ENCODE measurements around the gene NAT16. TPM values are rescaled to one million over a fixed set of nuclear protein-coding genes. Genes with fewer than 3 reads are reported as not detected.

NAT16 gene
- polyA plus RNA-seq, 1 of the 3 experiments (the other 2 are of a cell fraction) = 0.64 TPM

DNA sequence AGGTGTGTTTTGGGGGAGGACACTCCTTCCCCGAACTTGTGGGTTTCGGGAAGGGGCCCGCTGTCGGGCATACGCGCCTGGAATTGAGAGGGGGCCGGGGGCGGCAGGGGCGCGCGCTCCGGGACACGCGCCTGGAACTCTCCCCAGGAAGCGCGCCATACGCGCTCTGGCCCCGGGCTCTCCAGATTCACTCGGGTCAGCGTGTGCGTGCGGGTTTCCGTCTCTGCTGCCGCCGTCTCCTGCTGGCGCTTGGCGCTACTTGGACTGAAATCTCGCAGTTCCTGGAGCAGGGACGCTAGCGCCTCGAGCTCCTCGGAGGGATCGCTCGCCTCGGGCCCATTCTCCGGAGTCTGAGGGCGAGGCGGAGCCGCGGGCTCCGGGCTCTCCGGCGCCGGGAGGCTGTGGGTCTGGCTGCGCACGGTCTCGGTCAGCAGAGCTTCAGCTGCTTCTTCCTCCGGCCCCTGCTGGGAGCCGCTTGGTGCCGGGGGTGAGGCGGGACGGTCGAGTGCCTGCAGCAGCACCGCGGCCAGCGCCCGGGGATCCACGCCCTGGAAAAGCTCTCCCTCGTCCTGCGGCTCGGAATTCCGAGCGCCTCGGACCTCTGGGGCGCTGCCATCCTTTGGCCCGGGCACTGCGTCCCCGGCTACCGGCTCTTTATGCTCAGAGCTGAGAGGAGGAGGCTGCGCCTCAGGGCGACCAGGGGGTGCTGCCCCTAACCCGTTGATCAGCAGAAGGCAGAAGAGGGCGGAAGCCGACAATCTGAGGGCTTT, 15.8 kb downstream of the NAT16 start (continued):
- TF ChIP-seq, protein P1, sequence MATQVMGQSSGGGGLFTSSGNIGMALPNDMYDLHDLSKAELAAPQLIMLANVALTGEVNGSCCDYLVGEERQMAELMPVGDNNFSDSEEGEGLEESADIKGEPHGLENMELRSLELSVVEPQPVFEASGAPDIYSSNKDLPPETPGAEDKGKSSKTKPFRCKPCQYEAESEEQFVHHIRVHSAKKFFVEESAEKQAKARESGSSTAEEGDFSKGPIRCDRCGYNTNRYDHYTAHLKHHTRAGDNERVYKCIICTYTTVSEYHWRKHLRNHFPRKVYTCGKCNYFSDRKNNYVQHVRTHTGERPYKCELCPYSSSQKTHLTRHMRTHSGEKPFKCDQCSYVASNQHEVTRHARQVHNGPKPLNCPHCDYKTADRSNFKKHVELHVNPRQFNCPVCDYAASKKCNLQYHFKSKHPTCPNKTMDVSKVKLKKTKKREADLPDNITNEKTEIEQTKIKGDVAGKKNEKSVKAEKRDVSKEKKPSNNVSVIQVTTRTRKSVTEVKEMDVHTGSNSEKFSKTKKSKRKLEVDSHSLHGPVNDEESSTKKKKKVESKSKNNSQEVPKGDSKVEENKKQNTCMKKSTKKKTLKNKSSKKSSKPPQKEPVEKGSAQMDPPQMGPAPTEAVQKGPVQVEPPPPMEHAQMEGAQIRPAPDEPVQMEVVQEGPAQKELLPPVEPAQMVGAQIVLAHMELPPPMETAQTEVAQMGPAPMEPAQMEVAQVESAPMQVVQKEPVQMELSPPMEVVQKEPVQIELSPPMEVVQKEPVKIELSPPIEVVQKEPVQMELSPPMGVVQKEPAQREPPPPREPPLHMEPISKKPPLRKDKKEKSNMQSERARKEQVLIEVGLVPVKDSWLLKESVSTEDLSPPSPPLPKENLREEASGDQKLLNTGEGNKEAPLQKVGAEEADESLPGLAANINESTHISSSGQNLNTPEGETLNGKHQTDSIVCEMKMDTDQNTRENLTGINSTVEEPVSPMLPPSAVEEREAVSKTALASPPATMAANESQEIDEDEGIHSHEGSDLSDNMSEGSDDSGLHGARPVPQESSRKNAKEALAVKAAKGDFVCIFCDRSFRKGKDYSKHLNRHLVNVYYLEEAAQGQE (IDR thresholded peaks at IDR 0.05; ENCODE audit: low read depth, low read length) = peak; percentile 98
- no peak for TF ChIP-seq POLR2AphosphoS5 (IDR thresholded peaks at IDR 0.05; ENCODE audit: low read depth, low read length)

GRCh38 chr7:101163279-101164070, 16.6 kb downstream of the NAT16 start:
- WGBS (ENCODE audit: low lambda C conversion rate) = 2% methylated on average over 63 of the region's 92 CpGs
- TF ChIP-seq POLR2AphosphoS5 (IDR thresholded peaks at IDR 0.05; ENCODE audit: low read depth, low read length) = peak; percentile 37; the same call in 1 of the 2 replicates
- TF ChIP-seq, protein P2, sequence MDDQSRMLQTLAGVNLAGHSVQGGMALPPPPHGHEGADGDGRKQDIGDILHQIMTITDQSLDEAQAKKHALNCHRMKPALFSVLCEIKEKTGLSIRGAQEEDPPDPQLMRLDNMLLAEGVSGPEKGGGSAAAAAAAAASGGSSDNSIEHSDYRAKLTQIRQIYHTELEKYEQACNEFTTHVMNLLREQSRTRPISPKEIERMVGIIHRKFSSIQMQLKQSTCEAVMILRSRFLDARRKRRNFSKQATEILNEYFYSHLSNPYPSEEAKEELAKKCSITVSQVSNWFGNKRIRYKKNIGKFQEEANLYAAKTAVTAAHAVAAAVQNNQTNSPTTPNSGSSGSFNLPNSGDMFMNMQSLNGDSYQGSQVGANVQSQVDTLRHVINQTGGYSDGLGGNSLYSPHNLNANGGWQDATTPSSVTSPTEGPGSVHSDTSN (IDR thresholded peaks at IDR 0.05) = peak; percentile 11; the same call in 1 of the 2 replicates
- TF ChIP-seq, protein P1 (IDR thresholded peaks at IDR 0.05; ENCODE audit: low read depth, low read length) = no peak
- 0 out of 2 replicates have a peak, but pooled peaks have one; percentile 28 for TF ChIP-seq MXI1 (IDR thresholded peaks at IDR 0.05; ENCODE audit: low read depth, low read length)
- TF ChIP-seq GABPA (IDR thresholded peaks at IDR 0.05; ENCODE audit: low read depth) = peak; percentile 47; the same call in 1 of the 2 replicates
- ChIA-PET POLR2A (interaction anchor here (0.6 to 3.0 kb wide), 18 partner anchors 7 to 507 kb away, joined by 3 to 43 read pairs (median 6); partner anchors contain the start of genes ACTL6B, AP1S1, NAT16 and PLOD3), CTCF (interaction anchor here (0.5 to 3.8 kb wide), 16 partner anchors 7 to 413 kb away, joined by 3 to 21 read pairs (median 4); partner anchors contain the start of genes AP1S1, NAT16, PLOD3 and ZNHIT1)
- no peaks in the 10 kb centered on the region for H3K79me2 ChIP-seq (ENCODE audit: insufficient read depth)
- H3K27me3 ChIP-seq (ENCODE audit: insufficient read depth) = no peaks in the 10 kb centered on the region
- H3K9me3 ChIP-seq = no peaks in the 10 kb centered on the region
- peak; percentile 88 for DNase-seq
- H3K4me1 ChIP-seq (ENCODE audit: control insufficient read depth in 1 of 2, insufficient read depth in 2 of 2, low read depth in 1 of 2, low read length in 1 of 2) = peaks cover 36 to 49% of the 10 kb centered on the region in 2 experiments
- H3F3A ChIP-seq (replicated peaks; ENCODE audit: insufficient read depth) = peaks cover 46% of the 10 kb centered on the region
- H3K36me3 ChIP-seq (replicated peaks in 1 of 2; ENCODE audit: control insufficient read depth in 1 of 2, insufficient read depth in 2 of 2, low read length in 1 of 2) = peaks cover 19 to 23% of the 10 kb centered on the region in 2 experiments
- H3K9ac ChIP-seq = no peak overlapping the region
- peaks cover 24% of the 10 kb centered on the region for H4K20me1 ChIP-seq (ENCODE audit: insufficient read depth)
- H2AFZ ChIP-seq (ENCODE audit: low read depth) = no peak overlapping the region
- H3K27ac ChIP-seq (ENCODE audit: low read depth in 2 of 2, low read length in 1 of 2) = peak overlapping the region in 1 of 2 experiments; percentile 94; a peak in 2 of 4 replicates
- no peaks in the 10 kb centered on the region for H3K9me2 ChIP-seq
- peak overlapping the region; percentile 98 for H3K4me2 ChIP-seq
- H3K4me3 ChIP-seq (ENCODE audit: low read depth in 2 of 2, low read length in 1 of 2) = peak overlapping the region; percentile 55 to 56

All from SK-N-SH (cell line).